Activated gamma-delta T cell (primary cell): ENCODE measurements around the gene UMODL1.

Source experiments
- DNase-seq: peaks from one replicate; lab custom pipeline; 2025; lab: John Stamatoyannopoulos, UW
- total RNA-seq, 2 donors: gene quantifications; one replicate each; lab custom pipeline; 2026; lab: John Stamatoyannopoulos, UW

The UMODL1 gene
- total RNA-seq: 0.57 to 1.2 reads per million in 2 donors

- DNase-seq: no peak
Observed at GRCh38 chr21:42071146-42071737, at the start of gene UMODL1. Gene UMODL1, plus strand, starts transcription at chr21:42071317. Its CDS starts 0 bp downstream, at chr21:42071317.

- no peak for DNase-seq
Observed at GRCh38 chr21:42021371-42022090, 49.6 kb upstream of the UMODL1 start.

- DNase-seq: no peak
Observed at GRCh38 chr21:42022091-42022430, 49.1 kb upstream of the UMODL1 start.

- DNase-seq: no peak
Observed at GRCh38 chr21:42022906-42023305, 48.2 kb upstream of the UMODL1 start.

- DNase-seq: no peak
Observed at GRCh38 chr21:42025376-42026081, 45.6 kb upstream of the UMODL1 start.

GRCh38 chr21:42026082-42026435 is 45.1 kb upstream of the UMODL1 start:
- DNase-seq: no peak

GRCh38 chr21:42027085-42027821 is 43.9 kb upstream of the UMODL1 start:
- no peak for DNase-seq

- DNase-seq: no peak
Observed at GRCh38 chr21:42027822-42028765, 43.0 kb upstream of the UMODL1 start.

GRCh38 chr21:42028766-42029425 is 42.2 kb upstream of the UMODL1 start:
- no peak for DNase-seq

GRCh38 chr21:42030311-42030710 is 40.8 kb upstream of the UMODL1 start:
- no peak for DNase-seq

- no peak for DNase-seq
Observed at GRCh38 chr21:42031241-42031640, 39.9 kb upstream of the UMODL1 start.

- DNase-seq: no peak
Observed at GRCh38 chr21:42031816-42032215, 39.3 kb upstream of the UMODL1 start.

GRCh38 chr21:42032266-42032665 is 38.9 kb upstream of the UMODL1 start:
- no peak for DNase-seq

- DNase-seq: no peak
Observed at GRCh38 chr21:42032968-42033367, 38.1 kb upstream of the UMODL1 start.

- DNase-seq: no peak
Observed at GRCh38 chr21:42036313-42036712, 34.8 kb upstream of the UMODL1 start.

GRCh38 chr21:42037516-42037915 is 33.6 kb upstream of the UMODL1 start:
- no peak for DNase-seq

- DNase-seq: no peak
Observed at GRCh38 chr21:42037943-42038342, 33.2 kb upstream of the UMODL1 start.

- no peak for DNase-seq
Observed at GRCh38 chr21:42038393-42038792, 32.7 kb upstream of the UMODL1 start.

- DNase-seq: no peak
Observed at GRCh38 chr21:42038826-42039425, 32.2 kb upstream of the UMODL1 start.

- DNase-seq: no peak
Observed at GRCh38 chr21:42039470-42039901, 31.6 kb upstream of the UMODL1 start.
